Kidney epithelial cell (primary cell): ENCODE data around the gene CLSTN3. TPM values are rescaled to one million over a fixed set of nuclear protein-coding genes. Genes with fewer than 3 reads are reported as not detected.

ENCODE experiments used
- DNase-seq: peaks from one replicate; pipeline ENCODE4 v3.0.0-alpha.2; 2010; ENCODE audit warnings: low read depth
- H3K27me3 ChIP-seq: 2 replicates; pipeline ENCODE4 v1.6.0; 2011; ENCODE audit warnings: low read length; ENCODE audit not compliant: control insufficient read depth, insufficient read depth
- H3K36me3 ChIP-seq: 2 replicates; pipeline ENCODE4 v1.5.1; 2011; ENCODE audit warnings: low read length; ENCODE audit not compliant: control insufficient read depth, insufficient read depth
- H3K4me3 ChIP-seq: 2 replicates; pipeline ENCODE4 v1.5.1; 2011; ENCODE audit warnings: low read depth, mild to moderate bottlenecking, control low read depth, low read length
- total RNA-seq: library from RNA; depleted of rRNA; stranded (reverse); fragments of >200 nt; gene quantifications from 2 replicates; pipeline ENCODE4 v1.2.3, GENCODE V29; 2015
- TF ChIP-seq, protein P1 (sequence below): IDR thresholded peaks from 2 replicates; pipeline ENCODE4 v1.5.1; 2011; ENCODE audit warnings: mild to moderate bottlenecking, moderate library complexity, low read length, control low read depth, inconsistent platforms; ENCODE audit not compliant: insufficient read depth, poor library complexity, severe bottlenecking

CLSTN3 gene
- total RNA-seq, 1 donor from 2014 or later: 61.3 TPM

DNA sequence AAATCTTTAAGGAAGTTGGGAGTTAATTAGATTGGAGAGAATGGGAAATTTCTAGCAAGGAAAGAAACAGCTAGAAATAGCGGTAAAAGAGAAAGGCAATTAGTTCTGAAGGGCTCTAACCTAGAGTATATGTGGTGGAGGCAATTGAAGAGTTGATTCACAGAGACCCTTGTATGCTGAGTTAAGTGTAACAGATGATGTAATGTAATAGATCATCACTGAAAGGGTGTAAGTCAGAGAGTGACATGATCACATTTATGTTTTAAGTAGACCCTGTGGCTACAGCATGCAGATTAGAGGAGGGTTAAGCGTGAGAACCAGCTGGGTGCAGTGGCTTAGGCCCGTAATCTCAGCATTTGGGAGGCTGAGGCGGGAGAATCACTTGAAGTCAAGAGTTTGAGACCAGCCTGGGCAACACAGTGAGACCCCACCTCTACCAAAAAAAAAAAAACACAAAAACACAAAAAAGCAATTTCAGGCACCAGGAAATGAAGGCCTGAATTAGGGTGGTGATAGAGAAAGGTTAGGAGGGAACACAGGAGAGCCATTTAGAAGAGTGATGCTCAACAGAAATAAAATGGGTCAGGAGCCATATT is 4.4 kb upstream of the CLSTN3 start:
- TF ChIP-seq, protein P1, sequence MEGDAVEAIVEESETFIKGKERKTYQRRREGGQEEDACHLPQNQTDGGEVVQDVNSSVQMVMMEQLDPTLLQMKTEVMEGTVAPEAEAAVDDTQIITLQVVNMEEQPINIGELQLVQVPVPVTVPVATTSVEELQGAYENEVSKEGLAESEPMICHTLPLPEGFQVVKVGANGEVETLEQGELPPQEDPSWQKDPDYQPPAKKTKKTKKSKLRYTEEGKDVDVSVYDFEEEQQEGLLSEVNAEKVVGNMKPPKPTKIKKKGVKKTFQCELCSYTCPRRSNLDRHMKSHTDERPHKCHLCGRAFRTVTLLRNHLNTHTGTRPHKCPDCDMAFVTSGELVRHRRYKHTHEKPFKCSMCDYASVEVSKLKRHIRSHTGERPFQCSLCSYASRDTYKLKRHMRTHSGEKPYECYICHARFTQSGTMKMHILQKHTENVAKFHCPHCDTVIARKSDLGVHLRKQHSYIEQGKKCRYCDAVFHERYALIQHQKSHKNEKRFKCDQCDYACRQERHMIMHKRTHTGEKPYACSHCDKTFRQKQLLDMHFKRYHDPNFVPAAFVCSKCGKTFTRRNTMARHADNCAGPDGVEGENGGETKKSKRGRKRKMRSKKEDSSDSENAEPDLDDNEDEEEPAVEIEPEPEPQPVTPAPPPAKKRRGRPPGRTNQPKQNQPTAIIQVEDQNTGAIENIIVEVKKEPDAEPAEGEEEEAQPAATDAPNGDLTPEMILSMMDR: no peak
- no peak for DNase-seq
- H3K36me3 ChIP-seq: no peaks in the 10 kb centered on the region
- H3K27me3 ChIP-seq: no peaks in the 10 kb centered on the region
- H3K4me3 ChIP-seq: no peak overlapping the region

DNA sequence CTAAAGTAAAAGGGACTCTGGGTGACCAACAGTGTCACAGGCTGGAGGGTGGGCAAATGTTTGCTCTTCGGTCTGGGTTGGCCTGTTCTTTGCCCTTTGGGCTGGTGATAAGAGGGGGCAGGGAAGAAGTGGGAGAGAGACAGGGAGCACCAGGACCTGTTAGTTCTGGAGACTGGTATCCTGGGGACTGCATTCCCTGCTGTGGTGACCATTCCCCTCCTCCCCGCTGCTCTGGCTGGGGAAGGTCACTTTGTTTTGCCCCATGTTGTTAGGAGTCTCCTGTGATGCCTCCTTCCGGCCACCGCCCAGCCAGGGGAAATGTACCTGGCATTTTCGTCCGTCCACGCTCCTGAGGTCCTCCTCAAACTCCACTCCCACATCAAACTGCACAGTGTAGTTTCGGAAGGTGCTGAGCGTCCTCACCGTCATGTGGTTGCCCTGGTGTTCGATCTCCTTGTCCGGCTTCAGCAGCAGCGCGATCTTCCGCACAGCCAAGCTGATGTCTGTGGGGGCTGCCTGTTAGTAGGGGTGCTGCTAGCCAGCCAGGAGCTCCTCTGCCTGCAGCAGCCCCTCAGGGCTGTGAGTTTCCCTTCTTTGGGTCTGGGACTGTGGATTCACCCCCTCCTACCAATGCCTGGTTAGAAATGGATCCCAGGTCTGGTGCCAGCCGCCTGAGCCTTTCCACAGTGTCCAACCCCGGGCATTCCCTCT is 2.1 kb upstream of the CLSTN3 start:
- no peak overlapping the region for H3K4me3 ChIP-seq
- no peak for DNase-seq
- H3K27me3 ChIP-seq: no peaks in the 10 kb centered on the region
- no peaks in the 10 kb centered on the region for H3K36me3 ChIP-seq
- TF ChIP-seq, protein P1: no peak

DNA sequence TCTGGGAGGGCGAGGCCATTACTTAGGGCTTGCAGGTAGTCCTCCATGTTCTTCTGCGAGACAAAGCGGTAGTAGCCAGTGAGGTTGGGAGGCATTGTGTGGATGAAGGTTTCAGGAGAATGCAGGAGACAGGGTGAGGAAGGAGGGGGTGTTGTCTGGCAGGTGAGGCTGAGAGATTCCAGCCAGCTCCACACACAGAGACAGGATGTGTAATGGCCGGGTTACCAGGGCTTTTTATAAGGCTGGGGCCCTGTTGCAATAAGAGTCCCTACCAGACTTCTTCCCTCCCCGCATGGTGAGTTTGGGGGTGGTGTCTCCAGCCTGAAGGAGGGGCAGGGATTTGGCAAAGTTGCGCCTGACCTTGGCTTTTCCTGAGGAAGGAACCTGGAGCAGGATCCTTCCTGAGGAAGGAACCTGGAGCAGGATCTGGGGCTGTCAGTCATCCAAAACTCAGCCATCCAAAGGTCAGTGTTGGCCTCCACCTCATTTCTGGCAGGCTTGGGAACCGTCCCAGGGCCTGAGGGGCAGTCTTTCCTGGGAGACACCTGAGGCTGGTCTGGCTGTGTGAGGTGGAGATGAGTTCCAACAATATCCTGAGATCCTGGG is 1.4 kb upstream of the CLSTN3 start, which contains the start of gene RBP5:
TSS of gene RBP5 (minus strand) at position 209 of the 606 bp plus-strand sequence. CDS start at position 95, 114 bp downstream.
- Histone ChIP-seq H3K4me3 (peak within 1 kb of the TSS; percentile 71), H3K36me3 (no peaks in the 10 kb centered on the region), H3K27me3 (no peaks in the 10 kb centered on the region)
- TF ChIP-seq, protein P1: no peak
- DNase-seq: no peak

DNA sequence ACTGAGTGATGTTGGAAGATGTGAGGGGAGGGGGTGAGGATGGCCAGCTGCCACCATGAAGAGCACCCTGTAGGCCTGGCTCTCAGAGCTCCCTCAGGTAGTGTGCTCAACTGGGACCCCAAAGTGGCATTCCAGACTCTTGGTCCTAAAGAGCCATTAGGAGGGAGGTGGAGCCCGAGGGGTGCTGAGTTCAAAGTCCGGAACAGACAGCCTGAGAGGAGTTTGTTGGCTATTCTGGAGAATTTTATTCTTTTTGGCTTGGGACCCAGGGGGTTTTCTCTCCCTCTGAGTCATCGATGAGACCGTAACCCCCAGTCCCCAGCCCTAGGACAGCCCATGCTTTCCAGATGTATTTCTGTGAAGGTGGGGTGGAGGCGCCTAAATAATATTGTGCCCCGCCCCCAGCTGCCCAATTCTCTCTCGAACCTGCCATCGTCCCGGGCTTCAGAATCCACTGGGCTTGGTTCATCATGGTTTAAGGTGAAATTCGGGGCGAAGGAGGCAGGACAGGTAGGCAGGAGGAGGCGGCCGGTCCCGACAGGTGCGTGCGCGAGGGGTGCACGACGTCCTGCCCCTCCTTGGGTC is 792 bp upstream of the CLSTN3 start:
- no peaks in the 10 kb centered on the region for H3K27me3 ChIP-seq
- no peaks in the 10 kb centered on the region for H3K36me3 ChIP-seq
- DNase-seq: no peak
- TF ChIP-seq, protein P1: no peak
- peak overlapping the region; percentile 71 for H3K4me3 ChIP-seq

DNA sequence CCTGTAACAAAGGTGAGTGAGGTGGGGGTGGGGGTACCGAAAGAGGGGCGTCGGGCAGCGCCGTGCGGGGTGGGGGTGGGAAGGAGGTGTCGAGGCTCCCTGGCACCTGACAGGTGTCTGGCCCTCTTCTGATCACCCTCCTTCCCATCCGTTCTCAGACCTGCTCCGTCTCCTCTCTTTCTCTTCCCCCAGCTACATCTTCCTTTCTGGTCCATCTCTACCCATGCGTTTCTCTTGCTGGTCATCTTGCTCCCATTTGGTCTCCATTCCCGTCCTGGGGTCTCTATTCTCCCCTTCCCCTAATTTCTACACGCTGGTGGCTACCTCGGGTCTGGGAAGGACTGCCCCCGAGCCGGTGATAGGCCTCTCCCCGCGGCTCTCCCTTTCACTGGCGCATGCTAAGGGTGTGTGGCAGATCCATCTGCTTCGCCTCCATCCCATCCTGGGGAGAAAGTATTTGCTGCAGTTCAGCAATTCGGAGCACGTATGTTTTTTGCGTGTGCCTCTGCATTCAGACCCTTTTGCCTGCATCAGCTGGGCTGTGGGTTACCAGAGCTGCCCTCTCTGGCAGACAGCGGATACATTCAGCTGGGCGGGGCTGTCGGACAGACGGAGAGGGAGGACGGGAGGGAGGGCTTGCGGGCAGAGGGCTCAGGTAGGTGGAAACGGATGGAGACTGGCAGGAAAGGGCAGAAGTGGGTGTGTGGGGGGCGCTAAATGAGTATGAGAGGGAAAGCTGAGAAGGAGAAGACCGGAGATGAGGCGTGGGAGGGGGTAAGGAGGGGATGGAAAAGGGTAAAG is 730 bp downstream of the CLSTN3 start:
- peak overlapping the region; percentile 71 for H3K4me3 ChIP-seq
- TF ChIP-seq, protein P1: peak; percentile 14
- no peaks in the 10 kb centered on the region for H3K27me3 ChIP-seq
- H3K36me3 ChIP-seq: no peaks in the 10 kb centered on the region
- DNase-seq: no peak
